Chondrocyte (in vitro differentiated cells): ENCODE data around the gene EMID1. TPM values are rescaled to one million over a fixed set of nuclear protein-coding genes. Genes with fewer than 3 reads are reported as not detected.

Source experiments
- DNase-seq: peaks from one replicate; pipeline ENCODE4 v3.0.0; 2021; ENCODE audit warnings: mixed read lengths, low spot score
- H3K27ac Mint-ChIP-seq: one replicate; pipeline ENCODE4 v1.8.0; 2021; ENCODE audit warnings: mild to moderate bottlenecking, moderate library complexity, mixed read lengths; ENCODE audit not compliant: unreplicated experiment
- H3K27me3 Mint-ChIP-seq: 2 replicates; pipeline ENCODE4 v1.8.0; 2021; ENCODE audit warnings: low read depth, mixed read lengths
- H3K36me3 Mint-ChIP-seq: 2 replicates; pipeline ENCODE4 v1.8.0; 2021; ENCODE audit warnings: low read depth, mixed read lengths
- H3K4me1 Mint-ChIP-seq: 2 replicates; pipeline ENCODE4 v1.8.0; 2021; ENCODE audit warnings: low read depth, mild to moderate bottlenecking, mixed read lengths
- H3K4me3 Mint-ChIP-seq: one replicate; pipeline ENCODE4 v1.8.0; 2021; ENCODE audit warnings: mild to moderate bottlenecking, moderate library complexity, mixed read lengths; ENCODE audit not compliant: unreplicated experiment
- H3K9me3 Mint-ChIP-seq: 2 replicates; pipeline ENCODE4 v1.8.0; 2021; ENCODE audit warnings: low read depth, mixed read lengths
- total RNA-seq: library from RNA; stranded (reverse); gene quantifications from 3 replicates; pipeline ENCODE4 v1.2.1, GENCODE V29; 2021
- TF ChIP-seq, protein P1 (sequence below): fragments of 200-600 bp; sonication (generic); IDR thresholded peaks from 2 replicates; pipeline ENCODE4 v1.5.0; 2021; ENCODE audit warnings: antibody characterized with exemption, mild to moderate bottlenecking, moderate library complexity

EMID1 gene
- total RNA-seq, 1 donor from 2014 or later: not detected

DNA sequence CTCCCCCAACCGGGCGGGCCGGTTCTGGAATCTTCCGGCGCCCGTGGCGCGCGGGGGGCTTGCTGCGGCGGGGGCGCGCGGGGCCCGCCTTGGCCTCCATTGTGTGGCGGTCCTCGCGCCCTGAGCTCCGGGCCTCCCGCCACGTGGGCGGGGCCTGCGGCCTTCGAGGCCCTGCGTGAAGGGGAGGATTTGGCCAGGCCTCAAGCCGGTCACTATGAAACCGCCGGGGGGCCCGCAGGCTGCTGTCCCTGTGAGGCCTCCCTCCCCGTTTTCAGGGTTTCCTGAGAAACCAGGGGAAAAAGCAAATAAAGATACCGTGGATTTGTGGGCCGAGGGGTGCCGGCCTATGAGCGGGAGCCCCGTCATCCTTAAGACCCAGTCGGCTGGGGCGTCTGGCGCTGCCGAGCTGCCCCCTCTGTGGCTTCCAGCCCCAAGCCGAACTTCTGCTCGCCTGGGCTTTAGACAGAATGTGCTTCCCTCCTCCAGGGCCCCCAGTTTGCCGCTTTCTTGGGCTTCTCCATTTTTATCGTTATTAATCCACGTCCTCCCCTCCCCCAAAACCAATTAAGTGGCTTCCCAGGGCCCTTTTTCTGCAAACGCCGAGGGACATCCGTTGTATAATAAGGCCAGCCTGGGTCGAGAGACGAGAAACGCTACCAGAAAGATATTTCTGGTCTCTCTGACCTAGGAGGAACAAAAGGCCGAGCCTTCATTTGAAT lies 63.0 kb downstream of the EMID1 start:
- Mint-ChIP-seq H3K36me3 (peaks cover 20% of the 10 kb centered on the region), H3K4me3 (peak overlapping the region; percentile 88), H3K4me1 (peaks cover 61% of the 10 kb centered on the region), H3K27ac (peak overlapping the region; percentile 100), H3K9me3 (no peaks in the 10 kb centered on the region), H3K27me3 (no peaks in the 10 kb centered on the region)
- TF ChIP-seq, protein P1, sequence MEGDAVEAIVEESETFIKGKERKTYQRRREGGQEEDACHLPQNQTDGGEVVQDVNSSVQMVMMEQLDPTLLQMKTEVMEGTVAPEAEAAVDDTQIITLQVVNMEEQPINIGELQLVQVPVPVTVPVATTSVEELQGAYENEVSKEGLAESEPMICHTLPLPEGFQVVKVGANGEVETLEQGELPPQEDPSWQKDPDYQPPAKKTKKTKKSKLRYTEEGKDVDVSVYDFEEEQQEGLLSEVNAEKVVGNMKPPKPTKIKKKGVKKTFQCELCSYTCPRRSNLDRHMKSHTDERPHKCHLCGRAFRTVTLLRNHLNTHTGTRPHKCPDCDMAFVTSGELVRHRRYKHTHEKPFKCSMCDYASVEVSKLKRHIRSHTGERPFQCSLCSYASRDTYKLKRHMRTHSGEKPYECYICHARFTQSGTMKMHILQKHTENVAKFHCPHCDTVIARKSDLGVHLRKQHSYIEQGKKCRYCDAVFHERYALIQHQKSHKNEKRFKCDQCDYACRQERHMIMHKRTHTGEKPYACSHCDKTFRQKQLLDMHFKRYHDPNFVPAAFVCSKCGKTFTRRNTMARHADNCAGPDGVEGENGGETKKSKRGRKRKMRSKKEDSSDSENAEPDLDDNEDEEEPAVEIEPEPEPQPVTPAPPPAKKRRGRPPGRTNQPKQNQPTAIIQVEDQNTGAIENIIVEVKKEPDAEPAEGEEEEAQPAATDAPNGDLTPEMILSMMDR: peak; percentile 9
- DNase-seq: peak; percentile 78

DNA sequence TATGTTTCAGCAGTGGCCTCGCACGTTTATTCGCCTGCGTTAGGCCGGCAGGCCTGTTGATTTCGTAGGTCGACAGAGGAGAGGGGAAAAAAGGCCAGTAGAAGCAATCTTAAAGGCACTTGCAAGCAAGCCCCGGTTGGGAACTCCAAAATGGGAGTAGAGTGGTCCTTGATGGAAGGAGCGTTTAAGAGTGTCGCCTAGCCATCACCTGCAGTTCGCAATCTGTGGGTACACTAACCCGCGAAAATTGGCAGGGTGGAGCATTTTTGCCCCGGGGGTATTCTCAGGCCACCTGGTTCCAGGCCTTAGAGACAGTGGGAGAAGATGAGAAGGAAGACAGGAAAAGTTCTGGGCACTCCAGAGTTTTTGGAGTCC lies 63.5 kb downstream of the EMID1 start:
- DNase-seq: peak; percentile 8
- Mint-ChIP-seq H3K4me3 (peak overlapping the region; percentile 88), H3K27me3 (no peaks in the 10 kb centered on the region), H3K9me3 (no peaks in the 10 kb centered on the region), H3K27ac (peak overlapping the region; percentile 95), H3K36me3 (peaks cover 23% of the 10 kb centered on the region), H3K4me1 (peaks cover 63% of the 10 kb centered on the region)
- TF ChIP-seq, protein P1: no peak

DNA sequence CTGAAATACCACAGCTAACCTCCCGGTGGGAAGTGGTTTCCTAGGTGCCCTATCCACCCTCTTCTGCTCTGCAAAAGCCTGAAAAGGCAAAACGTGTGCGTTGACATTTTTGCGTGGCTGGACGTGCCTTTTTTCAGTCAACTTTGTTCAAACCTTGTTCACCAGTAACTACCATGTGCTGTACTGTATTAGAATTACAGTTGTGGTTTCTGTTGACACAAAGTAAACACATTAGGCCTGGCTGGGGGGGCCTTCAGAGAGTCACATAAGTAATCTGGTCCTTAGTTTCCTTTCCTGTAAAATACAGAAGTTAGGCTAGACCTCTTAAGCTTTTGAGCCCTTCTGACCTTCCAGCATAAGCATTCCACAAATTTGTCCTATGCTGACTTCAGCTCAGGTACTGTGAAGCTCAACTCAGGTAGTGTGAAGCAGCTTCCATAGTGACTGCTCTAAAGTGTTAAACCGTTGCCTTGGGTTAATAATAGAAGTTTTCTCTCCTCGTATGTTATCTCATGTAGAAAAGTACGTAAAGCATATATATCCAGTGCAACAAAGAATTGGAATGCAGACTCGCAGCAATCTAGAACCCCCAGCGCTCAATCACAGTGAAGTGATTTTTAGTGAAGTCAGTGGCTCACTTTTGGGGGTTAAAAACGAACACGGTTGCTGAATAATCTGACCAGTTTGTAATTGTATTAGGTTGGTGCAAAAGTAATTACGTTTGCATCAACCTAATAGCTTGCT lies 64.2 kb downstream of the EMID1 start:
- H3K36me3 Mint-ChIP-seq: peaks cover 26% of the 10 kb centered on the region
- no peaks in the 10 kb centered on the region for H3K27me3 Mint-ChIP-seq
- H3K4me3 Mint-ChIP-seq: peak overlapping the region; percentile 88
- TF ChIP-seq, protein P1: no peak
- no peaks in the 10 kb centered on the region for H3K9me3 Mint-ChIP-seq
- peaks cover 66% of the 10 kb centered on the region for H3K4me1 Mint-ChIP-seq
- H3K27ac Mint-ChIP-seq: peak overlapping the region; percentile 95
- DNase-seq: no peak

DNA sequence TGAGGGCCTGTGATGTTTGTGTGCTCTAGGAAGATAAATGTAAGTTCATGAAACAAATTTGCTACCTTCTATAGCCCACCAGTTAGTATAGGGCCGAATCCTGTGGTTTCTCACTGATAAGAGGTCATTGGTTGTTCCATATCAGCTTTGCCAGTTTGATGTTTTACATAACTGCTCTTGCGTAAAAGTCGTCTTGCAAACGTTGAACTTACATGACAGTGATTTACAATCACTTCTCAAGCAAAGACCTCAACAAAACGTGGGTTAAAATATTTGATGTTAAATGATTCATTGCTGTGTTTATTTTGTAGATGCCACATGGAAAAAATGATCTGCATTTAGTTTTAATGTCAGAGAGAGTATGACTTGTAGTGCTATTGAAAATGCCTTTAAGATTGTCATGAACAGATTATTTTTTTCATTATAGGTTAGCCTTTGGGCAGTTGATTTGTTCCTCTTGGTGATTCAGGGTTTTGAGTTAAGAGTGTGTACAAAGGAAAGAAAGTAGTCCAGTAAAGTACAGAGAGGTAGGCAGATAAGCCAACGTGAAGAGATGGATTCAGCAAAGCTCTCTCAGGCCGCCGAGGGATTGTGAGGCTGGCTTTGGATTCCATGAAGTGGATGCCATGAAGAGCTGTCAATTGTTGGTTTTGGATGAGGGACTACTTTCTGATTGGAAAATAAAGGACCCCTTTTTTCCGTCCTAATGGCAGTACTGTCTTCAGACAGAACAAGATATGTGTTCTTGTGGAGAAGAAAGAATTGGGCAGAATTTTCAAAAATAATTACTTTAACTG lies 65.0 kb downstream of the EMID1 start:
- no peak for DNase-seq
- H3K4me3 Mint-ChIP-seq: peak overlapping the region; percentile 88
- peak overlapping the region; percentile 85 for H3K27ac Mint-ChIP-seq
- TF ChIP-seq, protein P1: no peak
- peaks cover 71% of the 10 kb centered on the region for H3K4me1 Mint-ChIP-seq
- peaks cover 26% of the 10 kb centered on the region for H3K36me3 Mint-ChIP-seq
- no peaks in the 10 kb centered on the region for H3K9me3 Mint-ChIP-seq
- H3K27me3 Mint-ChIP-seq: no peaks in the 10 kb centered on the region

DNA sequence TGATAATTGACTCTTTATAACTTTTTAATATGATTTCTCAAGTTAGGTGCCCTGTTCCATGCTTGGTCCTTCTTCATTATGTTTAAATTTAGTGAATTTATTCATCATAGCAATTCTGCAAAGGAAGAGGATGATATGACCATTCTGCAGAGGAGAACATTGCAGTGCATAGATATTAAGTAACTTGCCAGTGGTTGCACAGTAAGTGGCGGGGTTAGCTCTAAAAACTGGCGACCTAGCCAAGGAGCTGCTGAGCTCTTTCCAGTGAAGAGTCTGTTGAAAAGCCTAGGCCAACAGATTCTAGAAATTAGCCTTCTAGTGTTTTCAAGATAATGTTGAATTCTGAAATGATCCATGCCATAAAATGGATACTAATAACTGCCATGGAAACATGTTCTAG lies 66.9 kb downstream of the EMID1 start:
- peaks cover 69% of the 10 kb centered on the region for H3K4me1 Mint-ChIP-seq
- H3K36me3 Mint-ChIP-seq: peaks cover 39% of the 10 kb centered on the region
- no peak overlapping the region for H3K4me3 Mint-ChIP-seq
- TF ChIP-seq, protein P1: no peak
- no peaks in the 10 kb centered on the region for H3K27me3 Mint-ChIP-seq
- no peaks in the 10 kb centered on the region for H3K9me3 Mint-ChIP-seq
- DNase-seq: no peak
- H3K27ac Mint-ChIP-seq: no peak overlapping the region
